ENCODE results near the gene CYYR1.

DNA sequence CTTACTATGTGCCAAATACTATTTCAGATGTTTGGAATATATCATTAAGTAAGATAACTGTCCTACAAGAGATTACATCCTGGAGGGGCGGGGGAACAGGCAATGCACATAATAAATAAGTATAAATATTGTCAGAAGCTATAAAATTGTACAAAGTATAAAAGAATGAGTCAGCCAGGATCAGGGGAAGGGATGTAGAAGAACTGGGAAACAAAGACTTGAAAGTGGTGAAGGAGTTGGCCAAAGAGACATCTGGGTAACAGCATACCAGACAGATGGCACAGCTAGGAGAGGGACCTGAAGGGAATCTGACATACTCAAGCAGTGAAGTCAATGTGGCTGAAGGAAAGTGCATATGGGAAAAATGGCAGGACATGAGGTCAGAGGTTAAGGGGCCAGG is 53.9 kb downstream of the CYYR1 start:
- TF ChIP-seq, protein P1, sequence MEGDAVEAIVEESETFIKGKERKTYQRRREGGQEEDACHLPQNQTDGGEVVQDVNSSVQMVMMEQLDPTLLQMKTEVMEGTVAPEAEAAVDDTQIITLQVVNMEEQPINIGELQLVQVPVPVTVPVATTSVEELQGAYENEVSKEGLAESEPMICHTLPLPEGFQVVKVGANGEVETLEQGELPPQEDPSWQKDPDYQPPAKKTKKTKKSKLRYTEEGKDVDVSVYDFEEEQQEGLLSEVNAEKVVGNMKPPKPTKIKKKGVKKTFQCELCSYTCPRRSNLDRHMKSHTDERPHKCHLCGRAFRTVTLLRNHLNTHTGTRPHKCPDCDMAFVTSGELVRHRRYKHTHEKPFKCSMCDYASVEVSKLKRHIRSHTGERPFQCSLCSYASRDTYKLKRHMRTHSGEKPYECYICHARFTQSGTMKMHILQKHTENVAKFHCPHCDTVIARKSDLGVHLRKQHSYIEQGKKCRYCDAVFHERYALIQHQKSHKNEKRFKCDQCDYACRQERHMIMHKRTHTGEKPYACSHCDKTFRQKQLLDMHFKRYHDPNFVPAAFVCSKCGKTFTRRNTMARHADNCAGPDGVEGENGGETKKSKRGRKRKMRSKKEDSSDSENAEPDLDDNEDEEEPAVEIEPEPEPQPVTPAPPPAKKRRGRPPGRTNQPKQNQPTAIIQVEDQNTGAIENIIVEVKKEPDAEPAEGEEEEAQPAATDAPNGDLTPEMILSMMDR (conservative IDR thresholded peaks at IDR 0.05; ENCODE audit: low read depth, low read length) = no peak
- TF ChIP-seq EZH2phosphoT487 (IDR thresholded peaks at IDR 0.05; ENCODE audit: borderline replicate concordance, low read length) = no peak
